HEK293T (cell line): Measurements from ENCODE around the gene RAPGEF1.

ENCODE experiments used
- FOXA1 ChIP-seq: fragments of 450-650 bp; IDR thresholded peaks from 2 replicates; pipeline ENCODE4 v1.6.1; 2016; ENCODE audit warnings: mild to moderate bottlenecking
- FOXM1 ChIP-seq: fragments of 450-650 bp; IDR thresholded peaks from 2 replicates; pipeline ENCODE4 v1.6.1; 2017; ENCODE audit warnings: mild to moderate bottlenecking, borderline replicate concordance
- SP1 ChIP-seq: fragments of 450-650 bp; IDR thresholded peaks from 2 replicates; pipeline ENCODE4 v1.6.1; 2017

DNA sequence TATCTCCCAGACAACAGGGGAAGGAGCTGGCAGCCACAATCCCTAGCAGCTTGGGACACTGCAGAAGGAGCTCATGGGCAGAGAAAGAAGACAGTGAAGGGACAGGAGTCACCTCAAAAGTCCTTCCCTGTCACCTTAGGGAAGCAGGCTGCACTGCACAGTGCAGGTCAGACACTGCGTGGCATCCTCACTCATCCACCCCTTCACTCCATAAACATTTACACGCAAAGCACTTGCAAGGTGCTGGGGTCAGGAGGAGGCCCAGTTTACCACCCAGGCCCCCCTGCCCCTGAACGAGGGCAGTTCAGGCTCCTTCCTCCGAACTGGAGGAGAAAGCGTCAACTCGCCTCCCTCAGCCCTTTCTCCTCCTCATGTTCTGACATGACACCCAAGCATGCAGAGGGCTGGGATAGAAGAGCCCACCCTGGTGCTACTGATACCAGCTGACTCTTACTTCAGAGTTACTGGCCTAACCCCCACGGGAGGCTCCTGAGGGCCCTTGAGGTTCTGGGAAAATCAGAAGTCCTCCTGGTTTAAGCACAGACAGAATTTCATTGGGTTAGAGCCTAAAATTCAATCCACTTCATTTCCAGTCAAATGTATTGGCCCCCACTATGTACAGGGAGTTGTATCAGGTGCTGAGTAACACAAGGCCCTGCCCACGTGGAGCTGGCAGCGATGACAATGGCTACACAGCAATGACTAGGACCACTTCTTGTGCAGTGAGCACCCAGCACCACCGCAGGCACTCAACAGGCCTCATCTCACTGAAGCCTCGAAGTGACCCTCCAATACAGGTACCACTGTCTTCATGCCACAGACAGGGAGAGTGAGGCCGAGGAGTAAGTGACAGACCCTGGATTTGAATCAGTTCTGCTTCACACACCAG, 70.4 kb downstream of the RAPGEF1 start:
- TF ChIP-seq FOXA1 (no peak), SP1 (no peak), FOXM1 (no peak)
